BJ (cell line): ENCODE results near the gene MYLK. TPM values are rescaled to one million over a fixed set of nuclear protein-coding genes. Genes with fewer than 3 reads are reported as not detected.
"Not testable (repeated sequence)": the region's sequence is repeated elsewhere in the genome, so short reads cannot be mapped to it uniquely, and the experiment has no call there.

ENCODE experiments used
- CTCF ChIA-PET: fragments of 350-600 bp; formaldehyde crosslinking; extraction: SDS; loops from one replicate; lab custom pipeline; 2021; ENCODE audit warnings: antibody characterized with exemption, inconsistent platforms; lab: Yijun Ruan, JAX
- POLR2A ChIA-PET: fragments of 300-600 bp; sonication (Branson Sonifier 250); formaldehyde crosslinking; extraction: SDS; loops from one replicate; lab custom pipeline; 2021; ENCODE audit warnings: antibody characterized with exemption; lab: Charles Lee
- DNase-seq: peaks from one replicate; pipeline ENCODE4 v3.0.0-alpha.2; 2011; ENCODE audit warnings: low read depth
- H3K27me3 ChIP-seq: 2 replicates; pipeline ENCODE4 v1.6.0; 2011; ENCODE audit warnings: low read length; ENCODE audit not compliant: control insufficient read depth, insufficient read depth
- H3K36me3 ChIP-seq: 2 replicates; pipeline ENCODE4 v1.5.1; 2011; ENCODE audit warnings: low read length; ENCODE audit not compliant: control insufficient read depth, insufficient read depth
- H3K4me3 ChIP-seq: 2 replicates; pipeline ENCODE4 v1.5.1; 2011; ENCODE audit warnings: low read depth, mild to moderate bottlenecking, control low read depth, low read length
- CTCF ChIP-seq: IDR thresholded peaks from 2 replicates; pipeline ENCODE4 v1.5.1; 2011; ENCODE audit warnings: low read depth, mild to moderate bottlenecking, control low read depth, inconsistent platforms, low read length, moderate library complexity; ENCODE audit not compliant: insufficient read depth
- polyA plus RNA-seq: library from polyadenylated mRNA; depleted of rRNA; stranded (reverse); fragments of >200 nt; gene quantifications from 2 replicates; pipeline ENCODE4 v1.2.3, GENCODE V29; 2011

Gene MYLK
- polyA plus RNA-seq, 1 experiment: 734 TPM

- POLR2A ChIA-PET: no interaction called here
- no peak for TF ChIP-seq CTCF
- peaks cover 48% of the 10 kb centered on the region for H3K36me3 ChIP-seq
- DNase-seq: no peak
- no peak overlapping the region for H3K4me3 ChIP-seq
- no peaks in the 10 kb centered on the region for H3K27me3 ChIP-seq
- CTCF ChIA-PET: interaction anchor here (0.7 to 2.5 kb wide), 4 partner anchors 12 to 55 kb away, joined by 3 to 17 read pairs (median 4); no protein-coding TSS in a partner anchor
These were observed 177.3 kb downstream of the MYLK start for GRCh38 chr3:123706871-123707270.

DNA sequence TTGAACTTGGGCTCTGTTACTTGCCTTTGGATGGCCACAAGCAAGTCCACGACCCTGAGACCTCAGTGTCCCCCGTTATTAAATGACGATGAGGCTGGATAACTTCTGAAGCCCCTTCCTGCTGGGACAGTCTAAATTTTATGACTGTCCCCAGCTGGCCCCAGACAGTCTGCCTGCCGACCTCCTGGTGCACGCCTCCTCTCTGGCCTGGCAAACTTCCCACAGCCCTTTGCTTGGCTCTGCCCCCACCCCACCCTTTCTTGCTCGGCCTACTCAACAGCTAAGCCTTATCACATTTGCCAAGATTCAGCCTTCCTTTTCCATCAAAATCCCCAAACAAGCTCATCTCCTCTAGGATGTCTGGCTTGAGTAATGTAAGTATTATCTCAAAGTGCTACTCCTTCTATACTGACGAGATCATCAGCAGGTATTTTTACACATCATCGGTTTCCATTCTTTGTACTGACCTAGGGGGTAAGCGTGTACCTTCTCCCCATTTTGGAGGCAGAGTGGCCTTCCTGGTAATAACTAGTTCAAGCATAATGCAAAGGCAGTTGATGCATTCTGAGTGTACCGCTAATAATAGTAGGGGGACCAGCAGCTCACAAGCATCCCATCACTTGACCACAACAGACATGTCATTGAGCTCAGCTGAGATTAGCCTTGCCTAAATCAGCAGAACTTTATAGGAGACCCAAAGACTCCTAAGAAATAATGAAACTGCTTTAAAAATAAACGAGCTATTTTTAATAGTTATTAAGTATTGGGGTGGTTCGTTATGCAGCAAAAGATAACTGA, 178.4 kb downstream of the MYLK start:
- POLR2A ChIA-PET: interaction anchor here (1.0 kb wide), 1 partner anchor 10 kb away, joined by 3 read pairs; no protein-coding TSS in a partner anchor
- TF ChIP-seq CTCF: no peak
- Histone ChIP-seq H3K4me3 (no peak overlapping the region), H3K36me3 (peaks cover 49% of the 10 kb centered on the region), H3K27me3 (no peaks in the 10 kb centered on the region)
- no peak for DNase-seq
- CTCF ChIA-PET: interaction anchor here (1.1 to 2.5 kb wide), 4 partner anchors 12 to 64 kb away, joined by 3 to 17 read pairs (median 4); no protein-coding TSS in a partner anchor

DNA sequence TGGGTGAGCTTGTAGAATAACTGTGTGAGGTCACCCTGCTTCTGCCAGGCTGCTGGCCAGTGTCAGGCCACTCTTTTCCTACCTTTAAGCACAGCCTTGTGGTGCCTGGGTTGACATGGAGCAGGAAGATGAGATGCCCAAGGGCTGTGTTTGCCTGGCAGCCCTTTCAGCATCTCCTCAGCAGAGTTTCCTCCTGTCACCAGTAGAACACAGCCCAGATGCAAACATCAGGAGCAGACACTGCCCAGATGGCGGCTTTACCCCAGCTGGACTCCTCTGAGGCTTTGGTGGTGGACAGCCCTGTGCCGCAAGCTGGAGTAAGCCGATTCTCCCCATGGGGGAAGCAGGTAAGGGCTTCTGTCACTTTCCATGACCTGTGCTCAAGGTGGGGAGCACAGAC, 180.5 kb downstream of the MYLK start:
- CTCF ChIA-PET: interaction anchor here (1.2 to 1.6 kb wide), 3 partner anchors 50 to 61 kb away, joined by 4 to 5 read pairs (median 4); no protein-coding TSS in a partner anchor

DNA sequence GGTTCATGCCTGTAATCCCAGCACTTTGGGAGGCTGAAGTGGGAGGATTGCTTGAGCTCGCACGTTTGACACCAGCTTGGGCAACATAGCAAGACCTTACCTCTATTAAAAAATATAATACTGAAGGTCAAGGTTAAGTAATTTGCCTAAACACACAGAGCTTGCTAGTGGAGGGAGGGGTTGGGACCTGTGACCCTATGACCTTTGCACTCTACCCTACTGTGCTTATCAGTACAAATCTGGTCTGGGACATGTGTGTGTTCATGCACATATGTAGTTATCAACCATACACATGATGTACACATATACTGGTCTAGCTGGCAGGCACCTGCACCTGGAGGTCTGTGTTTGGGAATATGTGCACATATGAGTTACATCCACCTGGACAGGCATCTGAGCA, 181.4 kb downstream of the MYLK start:
- CTCF ChIA-PET: interaction anchor here (0.7 to 2.7 kb wide), 9 partner anchors 9 to 138 kb away, joined by 3 to 22 read pairs (median 4); no protein-coding TSS in a partner anchor
- H3K27me3 ChIP-seq: no peaks in the 10 kb centered on the region
- no peak for DNase-seq
- no peak overlapping the region for H3K4me3 ChIP-seq
- no peak for TF ChIP-seq CTCF
- POLR2A ChIA-PET: no interaction called here
- peaks cover 58% of the 10 kb centered on the region for H3K36me3 ChIP-seq

More for the DNA sequence above, 180.5 kb downstream of the MYLK start:
- H3K4me3 ChIP-seq, H3K27me3 ChIP-seq, DNase-seq, POLR2A ChIA-PET: not testable (repeated sequence)
- H3K36me3 ChIP-seq: peaks cover 56% of the 10 kb centered on the region

- peaks cover 53% of the 10 kb centered on the region for H3K36me3 ChIP-seq
- peak; percentile 57 for TF ChIP-seq CTCF
- CTCF ChIA-PET: interaction anchor here (0.6 to 2.7 kb wide), 11 partner anchors 8 to 137 kb away, joined by 3 to 22 read pairs (median 4); no protein-coding TSS in a partner anchor
- H3K27me3 ChIP-seq, POLR2A ChIA-PET, DNase-seq, H3K4me3 ChIP-seq: not testable (repeated sequence)
These were observed 182.1 kb downstream of the MYLK start for GRCh38 chr3:123702057-123702456.
